PC-3 (cell line): ENCODE results near the gene DPH2.

Source experiments
- EZH2phosphoT487 ChIP-seq: fragments of 300-600 bp; sonication (generic); IDR thresholded peaks from 2 replicates; pipeline ENCODE4 v1.6.1; 2018; ENCODE audit warnings: mild to moderate bottlenecking, antibody characterized with exemption, low read length, borderline replicate concordance
- TF ChIP-seq, protein P1 (sequence below): fragments of 300-600 bp; sonication (generic); conservative IDR thresholded peaks from 2 replicates; pipeline ENCODE4 v1.5.1; 2017; ENCODE audit warnings: antibody characterized with exemption, low read depth, mild to moderate bottlenecking, low read length

- TF ChIP-seq, protein P1, sequence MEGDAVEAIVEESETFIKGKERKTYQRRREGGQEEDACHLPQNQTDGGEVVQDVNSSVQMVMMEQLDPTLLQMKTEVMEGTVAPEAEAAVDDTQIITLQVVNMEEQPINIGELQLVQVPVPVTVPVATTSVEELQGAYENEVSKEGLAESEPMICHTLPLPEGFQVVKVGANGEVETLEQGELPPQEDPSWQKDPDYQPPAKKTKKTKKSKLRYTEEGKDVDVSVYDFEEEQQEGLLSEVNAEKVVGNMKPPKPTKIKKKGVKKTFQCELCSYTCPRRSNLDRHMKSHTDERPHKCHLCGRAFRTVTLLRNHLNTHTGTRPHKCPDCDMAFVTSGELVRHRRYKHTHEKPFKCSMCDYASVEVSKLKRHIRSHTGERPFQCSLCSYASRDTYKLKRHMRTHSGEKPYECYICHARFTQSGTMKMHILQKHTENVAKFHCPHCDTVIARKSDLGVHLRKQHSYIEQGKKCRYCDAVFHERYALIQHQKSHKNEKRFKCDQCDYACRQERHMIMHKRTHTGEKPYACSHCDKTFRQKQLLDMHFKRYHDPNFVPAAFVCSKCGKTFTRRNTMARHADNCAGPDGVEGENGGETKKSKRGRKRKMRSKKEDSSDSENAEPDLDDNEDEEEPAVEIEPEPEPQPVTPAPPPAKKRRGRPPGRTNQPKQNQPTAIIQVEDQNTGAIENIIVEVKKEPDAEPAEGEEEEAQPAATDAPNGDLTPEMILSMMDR, result no peak
- TF ChIP-seq EZH2phosphoT487, result no peak
Measured at GRCh38 chr1:43932786-43933385, 36.9 kb upstream of the DPH2 start.
